HCT116 (cell line): ENCODE measurements around the gene OSCAR. TPM values are rescaled to one million over a fixed set of nuclear protein-coding genes. Genes with fewer than 3 reads are reported as not detected.

Source experiments
- ATAC-seq: fragments of 200-7000 bp; cut with Tn5 transposase; 2 replicates; pipeline ENCODE4 v1.9.1; 2020; ENCODE audit warnings: mild to moderate bottlenecking, moderate library complexity
- BruUV-seq: library from RNA; stranded (reverse); fragments of 400-500 nt; replicated peaks from 2 replicates; lab custom pipeline; 2021; lab: Mats Ljungman, UMichigan
- CTCF ChIA-PET: fragments of 300-600 bp; sonication (Branson Sonifier 250); formaldehyde crosslinking; loops from one replicate; lab custom pipeline; 2021; ENCODE audit warnings: antibody characterized with exemption; lab: Charles Lee
- POLR2A ChIA-PET: fragments of 300-600, 350-600 bp; sonication (Branson Sonifier 250); formaldehyde crosslinking; loops from one replicate; lab custom pipeline; 2021; ENCODE audit warnings: antibody characterized with exemption; lab: Charles Lee
- RAD21 ChIA-PET, 2 experiments: fragments of 300-600 bp; sonication (Branson Sonifier 250); formaldehyde crosslinking; loops; one replicate each; lab custom pipeline; 2023; ENCODE audit warnings: low total read pairs in 2 of 2; ENCODE audit not compliant: uncharacterized antibody in 2 of 2, unreplicated experiment in 2 of 2, low non-redundant PET in 1 of 2; lab: Charles Lee
- DNase-seq: peaks from one replicate; pipeline ENCODE4 v3.0.0-alpha.2; 2010; ENCODE audit warnings: low read depth, low spot score
- H2AFZ ChIP-seq: fragments of 200-600 bp; shearing (Covaris generic), sonication (generic); 2 replicates; pipeline ENCODE4 v1.6.1; 2017; ENCODE audit warnings: low read depth, mixed run types, mixed read lengths, antibody characterized with exemption, low read length; ENCODE audit not compliant: poor library complexity, severe bottlenecking
- H3K27ac ChIP-seq: 2 replicates; pipeline ENCODE4 v1.5.1; 2012; ENCODE audit warnings: low read depth, low read length
- H3K27me3 ChIP-seq: fragments of 200-600 bp; sonication (generic); 2 replicates; pipeline ENCODE4 v1.6.1; 2016; ENCODE audit warnings: mixed run types, low read length, mixed read lengths; ENCODE audit not compliant: insufficient read depth
- H3K36me3 ChIP-seq, 2 experiments: fragments of 200-500 bp in 1 of 2; fragments of 200-600 bp in 1 of 2; sonication (Bioruptor generic) in 1 of 2; sonication (generic) in 1 of 2; 2 replicates each; pipeline versions ENCODE4 v1.5.1 to v1.6.1; 2014 to 2016; ENCODE audit warnings: low read length in 2 of 2, inconsistent platforms in 1 of 2, mixed read lengths in 1 of 2, mixed run types in 1 of 2; ENCODE audit not compliant: insufficient read depth in 2 of 2, control insufficient read depth in 1 of 2
- H3K4me1 ChIP-seq, 2 experiments: fragments of 200-600 bp in 1 of 2; sonication (generic) in 1 of 2; 2 replicates each; pipeline versions ENCODE4 v1.5.1 to v1.6.1; 2012 to 2017; ENCODE audit warnings: low read length in 2 of 2, inconsistent platforms in 1 of 2, mild to moderate bottlenecking in 1 of 2, mixed read lengths in 1 of 2, mixed run types in 1 of 2, moderate library complexity in 1 of 2; ENCODE audit not compliant: insufficient read depth in 2 of 2, control insufficient read depth in 1 of 2
- H3K4me2 ChIP-seq: fragments of 200-600 bp; sonication (generic); 2 replicates; pipeline ENCODE4 v1.6.1; 2017; ENCODE audit warnings: mixed run types, low read length, mixed read lengths
- H3K4me3 ChIP-seq, 2 experiments: fragments of 200-600 bp in 1 of 2; sonication (generic) in 1 of 2; replicated peaks in 1 of 2; 2 replicates each; pipeline ENCODE4 v1.5.1; 2011 to 2016; ENCODE audit warnings: low read length in 2 of 2, control low read depth in 1 of 2, low read depth in 1 of 2, mild to moderate bottlenecking in 1 of 2, mixed read lengths in 1 of 2, mixed run types in 1 of 2
- H3K79me2 ChIP-seq: fragments of 200-600 bp; sonication (generic); 2 replicates; pipeline ENCODE4 v1.6.1; 2017; ENCODE audit warnings: mild to moderate bottlenecking, mixed run types, low read length, moderate library complexity, mixed read lengths; ENCODE audit not compliant: insufficient read depth
- H3K9ac ChIP-seq: fragments of 200-600 bp; sonication (generic); 2 replicates; pipeline ENCODE4 v1.6.1; 2016; ENCODE audit warnings: low read length, mixed read lengths
- H3K9me2 ChIP-seq: fragments of 200-600 bp; sonication (generic), shearing (Covaris generic); 2 replicates; pipeline ENCODE4 v1.6.1; 2017; ENCODE audit warnings: mixed run types, mild to moderate bottlenecking, moderate library complexity; ENCODE audit not compliant: insufficient read depth
- H3K9me3 ChIP-seq, 2 experiments: fragments of 200-500 bp in 1 of 2; fragments of 200-600 bp in 1 of 2; sonication (Bioruptor generic) in 1 of 2; sonication (generic) in 1 of 2; 2 replicates each; pipeline ENCODE4 v1.6.1; 2014 to 2017; ENCODE audit warnings: low read length in 2 of 2, mixed read lengths in 2 of 2, inconsistent platforms in 1 of 2, low read depth in 1 of 2, mild to moderate bottlenecking in 1 of 2, mixed run types in 1 of 2, moderate library complexity in 1 of 2; ENCODE audit not compliant: control insufficient read depth in 1 of 2, insufficient read depth in 1 of 2
- H4K20me1 ChIP-seq: fragments of 200-600 bp; sonication (generic), shearing (Covaris generic); 2 replicates; pipeline ENCODE4 v1.6.1; 2017; ENCODE audit warnings: mixed run types, mild to moderate bottlenecking, moderate library complexity; ENCODE audit not compliant: insufficient read depth
- CBX3 ChIP-seq: IDR thresholded peaks from 2 replicates; pipeline ENCODE4 v1.6.1; 2012; ENCODE audit warnings: low read depth
- CTCF ChIP-seq, 3 experiments: fragments of 200-600 bp in 1 of 3; sonication (generic) in 1 of 3; IDR thresholded peaks in 2 of 3; conservative IDR thresholded peaks in 1 of 3; 2 replicates each; pipeline ENCODE4 v1.5.1; 2012 to 2017; ENCODE audit warnings: low read depth in 2 of 3, low read length in 2 of 3, antibody characterized with exemption in 1 of 3, borderline replicate concordance in 1 of 3, control low read depth in 1 of 3, mild to moderate bottlenecking in 1 of 3, mixed read lengths in 1 of 3, mixed run types in 1 of 3, moderate library complexity in 1 of 3; ENCODE audit not compliant: insufficient read depth in 1 of 3
- EZH2phosphoT487 ChIP-seq: fragments of 200-600 bp; IDR thresholded peaks from 2 replicates; pipeline ENCODE4 v1.6.1; 2018; ENCODE audit warnings: antibody characterized with exemption, borderline replicate concordance
- FOSL1 ChIP-seq: IDR thresholded peaks from 2 replicates; pipeline ENCODE4 v1.6.1; 2012; ENCODE audit warnings: low read depth
- POLR2AphosphoS5 ChIP-seq: IDR thresholded peaks from 2 replicates; pipeline ENCODE4 v1.6.1; 2011; ENCODE audit warnings: mild to moderate bottlenecking, low read depth, low read length, moderate library complexity
- REST ChIP-seq: IDR thresholded peaks from 2 replicates; pipeline ENCODE4 v1.6.1; 2012; ENCODE audit warnings: low read depth
- TCF7L2 ChIP-seq: IDR thresholded peaks from 2 replicates; pipeline ENCODE4 v1.7.0; 2011; ENCODE audit warnings: borderline replicate concordance, inconsistent platforms; ENCODE audit not compliant: insufficient read depth, insufficient read length; ENCODE audit errors: extremely low read depth
- YY1 ChIP-seq: IDR thresholded peaks from 2 replicates; pipeline ENCODE4 v1.6.1; 2011; ENCODE audit warnings: low read length, low read depth, moderate library complexity, mild to moderate bottlenecking; ENCODE audit not compliant: insufficient replicate concordance; ENCODE audit errors: extremely low read depth
- ZBTB33 ChIP-seq: IDR thresholded peaks from 2 replicates; pipeline ENCODE4 v1.6.1; 2011; ENCODE audit warnings: mild to moderate bottlenecking, low read length, moderate library complexity; ENCODE audit not compliant: insufficient replicate concordance; ENCODE audit errors: extremely low read depth
- ZFX ChIP-seq: fragments of 450-650 bp; IDR thresholded peaks from 2 replicates; pipeline ENCODE4 v1.6.1; 2017
- intact Hi-C: fragments of 100-400 bp; cut with micrococcal nuclease; formaldehyde crosslinking; loops from 2 replicates; pipeline ENCODE4 v1.10.0; 2022
- total RNA-seq: library from RNA; stranded (reverse); gene quantifications from one replicate; pipeline ENCODE4 v1.2.1, GENCODE V29; 2021; ENCODE audit not compliant: unreplicated experiment

OSCAR gene
- total RNA-seq, 1 experiment from 2014 or later: 0.59 TPM

- ATAC-seq: no peak
- peaks cover 18 to 21% of the 10 kb centered on the region in 2 experiments; a peak in 3 of 4 replicates for H3K36me3 ChIP-seq
- intact Hi-C loops: loop anchor here (1.0 kb wide), 1 partner anchor 21 kb away; the partner anchor contains the start of gene LENG1
- H2AFZ ChIP-seq: peak within 1 kb of the TSS; percentile 18
- DNase-seq: no peak
- H3K27me3 ChIP-seq: no peaks in the 10 kb centered on the region
- peak within 1 kb of the TSS; percentile 77 for H3K27ac ChIP-seq
- peak within 1 kb of the TSS; percentile 96 for H3K9ac ChIP-seq
- H3K79me2 ChIP-seq: peaks cover 52% of the 10 kb centered on the region
- H3K9me2 ChIP-seq: no peaks in the 10 kb centered on the region
- no TSS peak for BruUV-seq
- CTCF ChIA-PET: interaction anchor here (0.7 to 1.4 kb wide), 11 partner anchors 31 to 345 kb away, joined by 3 to 11 read pairs (median 4); partner anchors contain the start of gene MBOAT7
- TF ChIP-seq CBX3: no peak
- TF ChIP-seq TCF7L2: no peak
- no peak for TF ChIP-seq ZBTB33
- peak; percentile 93 for TF ChIP-seq YY1
- TF ChIP-seq CTCF (IDR thresholded peaks at IDR 0.05 in 2 of 3, conservative IDR thresholded peaks at IDR 0.05 in 1 of 3; ENCODE audit: borderline replicate concordance in 1 of 3, insufficient read depth in 1 of 3, low read depth in 2 of 3, low read length in 2 of 3): 0 out of 6 replicates have a peak, but pooled peaks of 1 of the 3 experiments have one; percentile 17
- TF ChIP-seq FOSL1: no peak
- no peak for TF ChIP-seq EZH2phosphoT487
- TF ChIP-seq ZFX: peak; percentile 63; the same call in 1 of the 2 replicates
- TF ChIP-seq POLR2AphosphoS5: peak; percentile 88
- no peak for TF ChIP-seq REST
- TF ChIP-seq, all 23 proteins: peak for 4
- Histone ChIP-seq H3K4me1 (peaks cover 15 to 31% of the 10 kb centered on the region in 2 experiments), H3K4me3 (peak within 1 kb of the TSS; percentile 76 to 82), H3K4me2 (peak within 1 kb of the TSS; percentile 98), H4K20me1 (no peaks in the 10 kb centered on the region), H3K9me3 (no peaks in the 10 kb centered on the region)
- ChIA-PET POLR2A (interaction anchor here (0.9 to 2.0 kb wide), 17 partner anchors 14 to 328 kb away, joined by 3 to 26 read pairs (median 5); partner anchors contain the start of genes LENG1, MBOAT7, MYADM and PRPF31), RAD21 (interaction anchor here in 1 of 2 experiments (0.6 kb wide), 1 partner anchor 94 kb away, joined by 3 read pairs; no protein-coding TSS in a partner anchor)
These were observed 37.3 kb upstream of the OSCAR start, which contains the start of gene CNOT3 for GRCh38 chr19:54137699-54138488. Gene CNOT3, plus strand, starts transcription at chr19:54137762. Its CDS starts 5,217 bp downstream, at chr19:54142979.
